Duodenal mucosa (tissue), 2 donors: Measurements from ENCODE around the gene MT1E.

ENCODE experiments used
- H3K27ac ChIP-seq: one replicate; pipeline ENCODE4 v1.7.0; 2013; ENCODE audit warnings: low read depth, low read length
- H3K27me3 ChIP-seq, 2 donors: one replicate each; pipeline ENCODE4 v1.7.0; 2013; ENCODE audit warnings: low read length in 2 of 2, control low read depth in 1 of 2; ENCODE audit not compliant: insufficient read depth in 2 of 2, control insufficient read depth in 1 of 2
- H3K36me3 ChIP-seq, 2 donors: one replicate each; pipeline ENCODE4 v1.7.0; 2013; ENCODE audit warnings: low read length in 2 of 2, control low read depth in 1 of 2; ENCODE audit not compliant: insufficient read depth in 2 of 2, control insufficient read depth in 1 of 2
- H3K4me1 ChIP-seq, 2 donors: one replicate each; pipeline ENCODE4 v1.7.0; 2013; ENCODE audit warnings: low read length in 2 of 2, control low read depth in 1 of 2; ENCODE audit not compliant: insufficient read depth in 2 of 2, control insufficient read depth in 1 of 2
- H3K4me3 ChIP-seq, 2 donors: one replicate each; pipeline ENCODE4 v1.7.0; 2013; ENCODE audit warnings: low read length in 2 of 2, low read depth in 1 of 2
- H3K9ac ChIP-seq, 2 donors: one replicate each; pipeline ENCODE4 v1.7.0; 2013; ENCODE audit warnings: low read length in 2 of 2, low read depth in 1 of 2
- H3K9me3 ChIP-seq, 2 donors: one replicate each; pipeline ENCODE4 v1.7.0; 2013; ENCODE audit warnings: low read length in 2 of 2, control low read depth in 1 of 2; ENCODE audit not compliant: control insufficient read depth in 1 of 2

The MT1E gene

GRCh38 chr16:56607109-56607618 is 18.4 kb upstream of the MT1E start:
- Histone ChIP-seq H3K4me1 (peaks cover 19 to 44% of the 10 kb centered on the region in 2 donors), H3K27me3 (no peaks in the 10 kb centered on the region), H3K9ac (peak overlapping the region; percentile 9 to 64), H3K27ac (peak overlapping the region; percentile 90), H3K4me3 (no peak overlapping the region), H3K36me3 (no peaks in the 10 kb centered on the region), H3K9me3 (no peaks in the 10 kb centered on the region)

DNA sequence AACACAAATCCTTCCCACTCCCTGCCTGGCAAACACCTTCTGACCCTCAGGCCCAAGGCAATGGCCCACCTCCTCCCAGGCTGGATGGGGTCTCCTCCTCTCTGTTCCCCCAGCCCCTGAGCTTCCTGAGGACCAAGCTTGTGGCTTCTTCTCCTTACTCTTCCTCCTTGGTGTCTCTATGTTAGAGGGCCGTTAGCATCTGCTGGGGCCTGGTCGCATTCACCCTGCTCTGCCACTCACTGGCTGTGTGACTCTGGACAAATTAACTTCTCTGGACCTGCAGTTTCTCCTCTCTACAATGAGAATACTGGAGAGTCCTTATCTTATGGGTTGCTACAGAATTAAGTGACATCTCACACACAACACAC is 17.9 kb upstream of the MT1E start:
- Histone ChIP-seq H3K4me1 (peaks cover 19 to 44% of the 10 kb centered on the region in 2 donors), H3K4me3 (peak overlapping the region; percentile 85 to 95), H3K27ac (peak overlapping the region; percentile 90)

GRCh38 chr16:56608043-56608875 is 17.3 kb upstream of the MT1E start, which contains the start of gene MT2A:
TSS of gene MT2A (plus strand) at chr16:56608584. CDS start at chr16:56608656, 72 bp downstream.
- Histone ChIP-seq H3K4me1 (peaks cover 19 to 44% of the 10 kb centered on the region in 2 donors), H3K36me3 (no peaks in the 10 kb centered on the region), H3K9ac (peak within 1 kb of the TSS; percentile 81 to 89)

More for the DNA sequence above, 17.9 kb upstream of the MT1E start:
- Histone ChIP-seq H3K27me3 (no peaks in the 10 kb centered on the region), H3K36me3 (no peaks in the 10 kb centered on the region), H3K9me3 (no peaks in the 10 kb centered on the region), H3K9ac (peak overlapping the region; percentile 9 to 64)

DNA sequence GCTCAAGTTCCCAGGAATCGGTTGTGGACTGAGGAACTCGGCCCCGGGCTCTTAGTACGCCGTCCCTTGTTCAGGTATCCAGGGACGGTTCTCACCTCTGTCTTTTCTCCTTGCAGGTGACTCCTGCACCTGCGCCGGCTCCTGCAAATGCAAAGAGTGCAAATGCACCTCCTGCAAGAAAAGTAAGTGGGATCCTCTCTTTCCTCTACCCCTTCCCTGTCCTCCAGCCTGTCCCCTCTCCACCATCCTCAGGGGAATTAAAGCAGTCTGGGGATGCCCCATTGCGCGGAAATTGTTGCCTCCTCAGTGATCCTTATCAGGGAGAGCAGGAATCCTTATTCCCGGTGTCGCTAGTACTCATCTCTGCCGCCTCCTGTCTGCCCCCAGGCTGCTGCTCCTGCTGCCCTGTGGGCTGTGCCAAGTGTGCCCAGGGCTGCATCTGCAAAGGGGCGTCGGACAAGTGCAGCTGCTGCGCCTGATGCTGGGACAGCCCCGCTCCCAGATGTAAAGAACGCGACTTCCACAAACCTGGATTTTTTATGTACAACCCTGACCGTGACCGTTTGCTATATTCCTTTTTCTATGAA is 16.6 kb upstream of the MT1E start:
- Histone ChIP-seq H3K9ac (peak overlapping the region; percentile 81 to 89), H3K4me3 (peak overlapping the region; percentile 85 to 95), H3K27me3 (no peaks in the 10 kb centered on the region), H3K9me3 (no peaks in the 10 kb centered on the region), H3K27ac (peak overlapping the region; percentile 81), H3K4me1 (peaks cover 19 to 44% of the 10 kb centered on the region in 2 donors), H3K36me3 (no peaks in the 10 kb centered on the region)

More at GRCh38 chr16:56608043-56608875, 17.3 kb upstream of the MT1E start, which contains the start of gene MT2A:
- peak within 1 kb of the TSS; percentile 85 to 95 for H3K4me3 ChIP-seq
- no peaks in the 10 kb centered on the region for H3K9me3 ChIP-seq
- peak within 1 kb of the TSS; percentile 90 for H3K27ac ChIP-seq
- no peaks in the 10 kb centered on the region for H3K27me3 ChIP-seq

GRCh38 chr16:56609463-56609921 is 16.1 kb upstream of the MT1E start:
- Histone ChIP-seq H3K36me3 (no peaks in the 10 kb centered on the region), H3K9me3 (no peaks in the 10 kb centered on the region), H3K9ac (peak overlapping the region; percentile 81 to 89), H3K27ac (peak overlapping the region; percentile 81), H3K4me3 (peak overlapping the region; percentile 85 to 95), H3K4me1 (peaks cover 19 to 44% of the 10 kb centered on the region in 2 donors), H3K27me3 (no peaks in the 10 kb centered on the region)

DNA sequence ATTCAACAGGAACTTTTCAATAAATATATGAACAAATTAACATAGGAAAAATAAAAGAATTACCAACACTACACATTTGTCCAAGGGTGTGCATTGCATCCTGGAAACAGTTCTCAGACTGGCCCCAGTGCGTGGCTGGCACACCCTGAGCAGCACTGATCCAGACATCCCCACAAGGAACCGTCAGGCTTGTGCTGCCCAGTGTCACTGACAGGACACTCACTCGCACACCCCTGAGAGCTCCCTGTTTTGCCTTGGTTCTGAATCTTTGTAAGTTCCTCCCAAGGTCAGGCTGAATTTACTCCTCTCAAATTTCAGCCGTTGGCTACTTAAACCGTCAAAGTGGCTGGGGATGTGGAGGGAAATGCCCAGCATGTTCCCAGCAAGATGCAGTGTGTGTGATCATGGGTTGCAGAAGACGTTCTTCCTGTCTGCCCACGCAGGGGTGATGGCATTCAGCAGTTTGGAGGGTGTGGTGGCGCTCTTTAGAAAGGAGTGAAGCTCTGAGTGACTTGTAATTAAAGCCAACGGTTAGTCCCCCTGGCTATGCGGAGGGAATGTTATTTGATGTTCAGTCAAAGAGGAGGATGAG is 15.5 kb upstream of the MT1E start:
- H3K4me1 ChIP-seq, result peaks cover 19 to 44% of the 10 kb centered on the region in 2 donors
- no peaks in the 10 kb centered on the region for H3K36me3 ChIP-seq
- H3K27ac ChIP-seq, result peak overlapping the region; percentile 81
- H3K9me3 ChIP-seq, result no peaks in the 10 kb centered on the region
- H3K4me3 ChIP-seq, result peak overlapping the region; percentile 85 to 95
- H3K27me3 ChIP-seq, result no peaks in the 10 kb centered on the region
- peak overlapping the region; percentile 81 to 89 for H3K9ac ChIP-seq

GRCh38 chr16:56610609-56611111 is 14.9 kb upstream of the MT1E start:
- no peaks in the 10 kb centered on the region for H3K27me3 ChIP-seq
- H3K9me3 ChIP-seq, result no peaks in the 10 kb centered on the region
- H3K9ac ChIP-seq, result peak overlapping the region; percentile 81 to 89
- peak overlapping the region; percentile 81 for H3K27ac ChIP-seq
- peaks cover 19 to 44% of the 10 kb centered on the region in 2 donors for H3K4me1 ChIP-seq
- H3K4me3 ChIP-seq, result peak overlapping the region; percentile 85 to 95
- no peaks in the 10 kb centered on the region for H3K36me3 ChIP-seq

- H3K27ac ChIP-seq, result no peak overlapping the region
- no peaks in the 10 kb centered on the region for H3K36me3 ChIP-seq
- no peaks in the 10 kb centered on the region for H3K27me3 ChIP-seq
- peak overlapping the region in 1 of 2 donors; percentile 25 for H3K9ac ChIP-seq
- no peak overlapping the region for H3K4me3 ChIP-seq
- no peaks in the 10 kb centered on the region for H3K9me3 ChIP-seq
- peaks cover 19 to 40% of the 10 kb centered on the region in 2 donors for H3K4me1 ChIP-seq
Measured at GRCh38 chr16:56611281-56611833, 14.2 kb upstream of the MT1E start.

GRCh38 chr16:56613706-56614105 is 11.9 kb upstream of the MT1E start:
- Histone ChIP-seq H3K27ac (no peak overlapping the region), H3K4me1 (peaks cover 19 to 35% of the 10 kb centered on the region in 2 donors), H3K36me3 (no peaks in the 10 kb centered on the region), H3K27me3 (no peaks in the 10 kb centered on the region), H3K4me3 (no peak overlapping the region), H3K9ac (no peak overlapping the region), H3K9me3 (no peaks in the 10 kb centered on the region)
